H1 (cell line): ENCODE measurements around the gene HGFAC. TPM values are rescaled to one million over a fixed set of nuclear protein-coding genes. Genes with fewer than 3 reads are reported as not detected.
"Not testable (repeated sequence)": the region's sequence is repeated elsewhere in the genome, so short reads cannot be mapped to it uniquely, and the experiment has no call there.

ENCODE experiments used
- CTCF ChIA-PET: fragments of 300-600 bp; sonication (Branson Sonifier 250); formaldehyde crosslinking; loops from one replicate; lab custom pipeline; 2021; ENCODE audit not compliant: partially characterized antibody; lab: Charles Lee
- POLR2A ChIA-PET: fragments of 300-600 bp; sonication (Branson Sonifier 250); formaldehyde crosslinking; loops from one replicate; lab custom pipeline; 2021; ENCODE audit warnings: inconsistent platforms; ENCODE audit not compliant: partially characterized antibody; lab: Charles Lee
- DNase-seq, 2 experiments: peaks; one replicate each; pipeline versions ENCODE4 v3.0.0 to v3.0.0-alpha.2; 2010 to 2022; ENCODE audit warnings: low spot score in 2 of 2, low read depth in 1 of 2, mixed read lengths in 1 of 2
- FAIRE-seq: peaks from 2 replicates; lab custom pipeline; 2011; peaks lifted over from hg19 to GRCh38; lab: Jason Lieb, UNC
- H2AFZ ChIP-seq: 2 replicates; pipeline ENCODE4 v1.8.1; 2012; ENCODE audit warnings: low read length, inconsistent platforms
- H2AK5ac ChIP-seq: 2 replicates; pipeline ENCODE4 v1.6.1; 2013; ENCODE audit warnings: low read depth, low read length
- H2BK120ac ChIP-seq: replicated peaks from 2 replicates; pipeline ENCODE3; 2013; ENCODE audit warnings: low read depth, low read length, inconsistent platforms
- H2BK12ac ChIP-seq: 2 replicates; pipeline ENCODE4 v1.6.1; 2013; ENCODE audit warnings: low read depth, low read length
- H2BK15ac ChIP-seq: 2 replicates; pipeline ENCODE4 v1.6.1; 2013; ENCODE audit warnings: low read length
- H2BK20ac ChIP-seq: 2 replicates; pipeline ENCODE4 v1.6.1; 2013; ENCODE audit warnings: low read length
- H2BK5ac ChIP-seq: 2 replicates; pipeline ENCODE4 v1.6.1; 2013; ENCODE audit warnings: low read depth, low read length
- H3K14ac ChIP-seq: 2 replicates; pipeline ENCODE4 v1.6.1; 2013; ENCODE audit warnings: inconsistent platforms; ENCODE audit not compliant: insufficient read length
- H3K18ac ChIP-seq: 2 replicates; pipeline ENCODE4 v1.6.1; 2013; ENCODE audit warnings: low read length; ENCODE audit errors: extremely low read depth
- H3K23ac ChIP-seq: 2 replicates; pipeline ENCODE4 v1.6.1; 2013; ENCODE audit warnings: inconsistent platforms; ENCODE audit not compliant: insufficient read length
- H3K23me2 ChIP-seq: 2 replicates; pipeline ENCODE4 v1.6.1; 2013; ENCODE audit warnings: low read depth, low read length
- H3K27ac ChIP-seq: 2 replicates; pipeline ENCODE4 v1.6.1; 2011; ENCODE audit warnings: low read depth, low read length, inconsistent platforms
- H3K27me3 ChIP-seq, 4 experiments: replicated peaks in 1 of 4; 1 replicate in 1 of 4; 2 replicates in 3 of 4; pipeline versions ENCODE4 v1.6.1 to v1.8.1; 2011 to 2013; ENCODE audit warnings: low read length in 3 of 4, mild to moderate bottlenecking in 3 of 4, inconsistent platforms in 2 of 4, mixed read lengths in 2 of 4, moderate library complexity in 1 of 4; ENCODE audit not compliant: control insufficient read depth in 3 of 4, insufficient read depth in 3 of 4; ENCODE audit errors: extremely low read depth in 1 of 4
- H3K36me3 ChIP-seq, 4 experiments: 2 replicates each; pipeline versions ENCODE4 v1.6.1 to v1.8.1; 2011 to 2013; ENCODE audit warnings: mild to moderate bottlenecking in 4 of 4, low read length in 3 of 4, moderate library complexity in 2 of 4, control low read depth in 1 of 4, inconsistent platforms in 1 of 4; ENCODE audit not compliant: insufficient read depth in 4 of 4, control insufficient read depth in 2 of 4
- H3K4ac ChIP-seq: replicated peaks from 2 replicates; pipeline ENCODE3; 2013; ENCODE audit warnings: low read length, low read depth, mixed read lengths, inconsistent platforms; ENCODE audit not compliant: insufficient read length
- H3K4me1 ChIP-seq, 4 experiments: replicated peaks in 1 of 4; 1 replicate in 1 of 4; 2 replicates in 3 of 4; pipeline versions ENCODE4 v1.6.1 to v1.8.1; 2011 to 2013; ENCODE audit warnings: low read length in 3 of 4, inconsistent platforms in 2 of 4, mixed read lengths in 1 of 4; ENCODE audit not compliant: insufficient read depth in 4 of 4, control insufficient read depth in 3 of 4
- H3K4me2 ChIP-seq, 2 experiments: 2 replicates each; pipeline versions ENCODE4 v1.6.1 to v1.8.1; 2011 to 2013; ENCODE audit warnings: low read depth in 2 of 2, low read length in 2 of 2, control low read depth in 1 of 2, inconsistent platforms in 1 of 2, mild to moderate bottlenecking in 1 of 2; ENCODE audit not compliant: insufficient read depth in 1 of 2
- H3K4me3 ChIP-seq, 4 experiments: fragments of 200-600, 300-600 bp in 1 of 4; sonication (generic), shearing (Covaris generic), sonication (Bioruptor Twin) in 1 of 4; 2 replicates each; pipeline versions ENCODE4 v1.5.1 to v1.8.1; 2011 to 2016; ENCODE audit warnings: low read length in 4 of 4, low read depth in 3 of 4, control low read depth in 2 of 4, inconsistent platforms in 2 of 4, mild to moderate bottlenecking in 2 of 4, mixed read lengths in 1 of 4, moderate library complexity in 1 of 4; ENCODE audit not compliant: insufficient read depth in 2 of 4; ENCODE audit errors: extremely low read depth in 1 of 4
- H3K56ac ChIP-seq: replicated peaks from 2 replicates; pipeline ENCODE3; 2013; ENCODE audit warnings: low read depth, mild to moderate bottlenecking, mixed read lengths, low read length, inconsistent platforms; ENCODE audit not compliant: insufficient read length
- H3K79me1 ChIP-seq: 2 replicates; pipeline ENCODE4 v1.6.1; 2013; ENCODE audit warnings: low read depth, low read length, control low read depth
- H3K79me2 ChIP-seq, 2 experiments: 2 replicates each; pipeline versions ENCODE4 v1.6.1 to v1.8.1; 2012 to 2013; ENCODE audit warnings: low read length in 2 of 2, mild to moderate bottlenecking in 2 of 2, inconsistent platforms in 1 of 2; ENCODE audit not compliant: insufficient read depth in 2 of 2, control insufficient read depth in 1 of 2
- H3K9ac ChIP-seq, 4 experiments: replicated peaks in 1 of 4; 1 replicate in 1 of 4; 2 replicates in 3 of 4; pipeline versions ENCODE4 v1.6.1 to v1.8.1; 2011 to 2013; ENCODE audit warnings: low read depth in 3 of 4, low read length in 3 of 4, control low read depth in 2 of 4, mild to moderate bottlenecking in 2 of 4, moderate library complexity in 2 of 4, inconsistent platforms in 1 of 4; ENCODE audit errors: extremely low read depth in 1 of 4
- H3K9me3 ChIP-seq, 2 experiments: 2 replicates each; pipeline versions ENCODE4 v1.6.1 to v1.8.1; 2012 to 2013; ENCODE audit warnings: mild to moderate bottlenecking in 2 of 2, moderate library complexity in 2 of 2, control low read depth in 1 of 2, inconsistent platforms in 1 of 2, low read depth in 1 of 2, low read length in 1 of 2, mixed read lengths in 1 of 2; ENCODE audit not compliant: insufficient read depth in 2 of 2
- H4K20me1 ChIP-seq, 2 experiments: replicated peaks in 1 of 2; 2 replicates each; pipeline versions ENCODE3 to v1.8.1; 2011 to 2013; ENCODE audit warnings: inconsistent platforms in 2 of 2, low read length in 2 of 2, mild to moderate bottlenecking in 1 of 2; ENCODE audit not compliant: insufficient read depth in 2 of 2, control insufficient read depth in 1 of 2
- H4K5ac ChIP-seq: 2 replicates; pipeline ENCODE4 v1.6.1; 2013; ENCODE audit warnings: low read length, low read depth, mixed read lengths, inconsistent platforms; ENCODE audit not compliant: insufficient read length
- H4K8ac ChIP-seq: 2 replicates; pipeline ENCODE4 v1.8.0; 2013; ENCODE audit warnings: mild to moderate bottlenecking, moderate library complexity, low read length, inconsistent platforms; ENCODE audit not compliant: insufficient read depth; ENCODE audit errors: extremely low read depth
- H4K91ac ChIP-seq: replicated peaks from 2 replicates; pipeline ENCODE3; 2013; ENCODE audit warnings: low read length, mixed read lengths, inconsistent platforms; ENCODE audit not compliant: insufficient read length
- WGBS, 2 experiments: shearing (Covaris generic) in 1 of 2; methylation state at CpG; one replicate each; pipeline versions ENCODE4 v1.1.6 to v1.1.7; 2013 to 2015; ENCODE audit warnings: low lambda C conversion rate in 2 of 2, mixed read lengths in 2 of 2, inconsistent platforms in 1 of 2, low coverage in 1 of 2, missing lambda C conversion rate in 1 of 2; ENCODE audit not compliant: insufficient replicate concordance in 2 of 2, insufficient coverage in 1 of 2, insufficient read length in 1 of 2; ENCODE audit errors: extremely low coverage in 1 of 2, missing lambda C conversion rate in 1 of 2; 5-methylcytosine and 5-hydroxymethylcytosine counted together
- polyA plus RNA-seq, 7 experiments: library from polyadenylated mRNA; depleted of rRNA in 3 of 7; stranded (reverse) in 5 of 7; unstranded in 2 of 7; fragments of >200 nt in 5 of 7; fragments of 200-250 nt in 2 of 7; gene quantifications; 1 replicate in 5 of 7; 2 replicates in 1 of 7; 4 replicates in 1 of 7; pipeline versions ENCODE4 v1.2.1 to v1.2.3, GENCODE V29; 2011 to 2013; ENCODE audit warnings: missing spikeins in 2 of 7, mixed read lengths in 2 of 7
- total RNA-seq: library from RNA; stranded (reverse); fragmentation: NEBNext Ultra II Directional; extraction: Animal tissue kit (Norgen Biotek cat#: 25700); gene quantifications from 2 replicates; pipeline ENCODE4 v1.2.1, GENCODE V29; 2021

HGFAC gene
- total and polyA plus RNA-seq, 2 of the 8 experiments (the other 6 are each of a cell fraction or from before 2014, with no cell fraction given) = 0.14 to 0.15 TPM

DNA sequence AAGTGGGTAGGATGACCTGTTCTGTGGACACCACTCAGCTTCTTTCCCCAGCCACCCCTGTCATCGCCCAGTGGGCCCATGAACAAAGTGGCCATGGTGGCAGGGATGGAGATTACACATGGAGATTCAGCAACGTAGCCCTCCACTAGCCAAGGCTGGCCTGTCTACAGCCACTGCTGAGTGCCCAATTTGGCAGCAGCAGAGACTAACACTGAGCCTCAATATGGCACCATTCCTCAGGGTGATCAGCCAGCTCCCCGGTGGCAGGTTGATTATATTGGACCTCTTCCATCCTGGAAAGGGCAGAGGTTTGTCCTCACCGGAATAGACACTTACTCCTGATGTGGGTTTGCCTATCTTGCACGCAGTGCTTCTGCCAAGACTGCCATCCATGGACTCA is 17.4 kb downstream of the HGFAC start:
- DNase-seq, H3K36me3 ChIP-seq, H3K4me1 ChIP-seq, H3K4ac ChIP-seq, H2BK5ac ChIP-seq, H3K9me3 ChIP-seq, H3K14ac ChIP-seq, H2AK5ac ChIP-seq, H4K8ac ChIP-seq, H3K18ac ChIP-seq, H3K23ac ChIP-seq, H2BK12ac ChIP-seq, H4K91ac ChIP-seq, H4K5ac ChIP-seq, H4K20me1 ChIP-seq, H3K56ac ChIP-seq, POLR2A ChIA-PET, H3K4me3 ChIP-seq, H3K9ac ChIP-seq, H3K4me2 ChIP-seq, H2BK15ac ChIP-seq, H3K23me2 ChIP-seq, FAIRE-seq, H3K27ac ChIP-seq, H3K79me2 ChIP-seq, H2BK120ac ChIP-seq, H2AFZ ChIP-seq, H2BK20ac ChIP-seq, H3K79me1 ChIP-seq: not testable (repeated sequence)
- WGBS, 2 experiments = 84% methylated on average over 5 of the region's 5 CpGs; no CpG with 5 or more reads in 1 of the 2 experiments
- CTCF ChIA-PET = interaction anchor here (1.0 to 2.5 kb wide), 4 partner anchors 12 to 88 kb away, joined by 3 to 9 read pairs (median 4); no protein-coding TSS in a partner anchor
- peaks cover 6 to 46% (median 25%) of the 10 kb centered on the region in 4 experiments for H3K27me3 ChIP-seq
